CD4-positive, alpha-beta T cell treated with Interleukin-4 for 1 hour (primary cell): ENCODE data around the gene YBX1.
"Not testable (repeated sequence)": the region's sequence is repeated elsewhere in the genome, so short reads cannot be mapped to it uniquely, and the experiment has no call there.

ENCODE experiments used
- DNase-seq, 2 donors: peaks; one replicate each; pipeline ENCODE4 v3.0.0-alpha.2; 2020 to 2022

Gene YBX1

DNA sequence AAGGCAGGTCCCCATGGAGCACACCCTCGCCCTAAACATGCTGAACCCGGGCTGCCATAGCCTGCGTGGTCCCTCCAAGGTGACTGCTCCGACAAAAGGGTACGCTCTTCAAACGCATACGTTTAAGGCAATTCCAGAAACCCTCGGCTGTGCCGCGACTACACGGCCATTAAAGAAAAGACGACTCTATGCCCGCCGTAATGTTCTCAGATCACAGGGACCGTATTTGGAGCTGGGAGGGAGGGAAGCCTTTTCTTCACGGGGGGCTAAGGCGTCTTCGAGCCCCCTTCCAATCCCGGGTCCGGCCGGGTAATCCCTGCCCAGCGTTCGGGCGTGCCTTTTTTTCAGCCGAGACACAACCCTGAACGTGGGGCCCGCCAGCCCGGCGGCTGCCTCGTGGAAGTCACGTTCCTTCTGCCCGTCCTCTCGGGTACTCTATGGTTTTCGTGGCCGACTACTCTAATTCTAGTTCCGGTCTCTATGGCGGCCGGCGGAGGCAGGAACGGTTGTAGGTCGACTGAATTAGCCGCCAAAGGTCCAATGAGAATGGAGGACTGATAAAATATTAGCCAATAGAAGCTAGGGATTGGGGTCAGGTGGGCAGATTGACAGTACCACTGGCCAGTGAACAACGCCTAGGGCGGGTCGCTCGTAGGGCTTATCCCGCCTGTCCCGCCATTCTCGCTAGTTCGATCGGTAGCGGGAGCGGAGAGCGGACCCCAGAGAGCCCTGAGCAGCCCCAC is at the start of gene YBX1:
Gene YBX1, plus strand, starts transcription at position 678 of the 743 bp plus-strand sequence. CDS start 148 bp downstream, outside the sequence.
- DNase-seq: peak; percentile 97 to 99

DNA sequence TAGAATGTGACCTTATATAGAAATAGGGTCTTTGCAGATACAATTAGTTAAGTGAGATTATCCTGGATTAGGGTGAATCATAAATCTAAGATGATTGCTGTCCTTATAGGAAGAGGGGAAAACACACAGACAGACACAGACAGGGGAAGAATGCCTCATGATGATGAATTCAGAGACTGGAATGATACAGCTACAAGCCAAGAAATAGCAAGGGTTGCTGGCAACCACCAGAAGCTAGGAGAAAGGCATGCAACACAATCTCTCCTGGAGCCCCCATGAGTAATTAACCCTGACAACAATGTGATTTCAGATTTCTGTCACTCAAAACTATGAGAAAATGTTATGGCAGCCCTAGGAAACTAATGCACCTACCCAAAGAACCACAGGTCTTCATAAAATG is 43.1 kb upstream of the YBX1 start:
- DNase-seq: no peak

DNA sequence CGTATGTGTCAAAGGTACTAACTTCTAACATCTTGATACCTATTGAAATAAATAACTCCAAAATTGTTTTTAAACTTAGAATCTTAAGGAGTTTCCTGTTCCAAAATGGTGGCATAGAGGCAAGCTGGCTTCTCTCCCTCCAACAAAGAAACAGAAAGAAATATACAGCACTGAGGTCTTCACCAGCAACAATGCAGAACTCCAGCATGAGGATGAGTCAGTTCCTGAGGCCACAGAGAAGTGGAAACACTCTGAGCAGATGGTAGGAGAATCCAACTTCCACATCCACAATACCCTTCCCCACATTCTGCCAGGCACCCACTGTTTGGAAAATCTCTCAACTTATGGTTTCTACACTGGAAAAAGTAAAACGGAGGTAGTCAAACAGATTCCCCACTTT is 36.2 kb upstream of the YBX1 start:
- no peak for DNase-seq

DNA sequence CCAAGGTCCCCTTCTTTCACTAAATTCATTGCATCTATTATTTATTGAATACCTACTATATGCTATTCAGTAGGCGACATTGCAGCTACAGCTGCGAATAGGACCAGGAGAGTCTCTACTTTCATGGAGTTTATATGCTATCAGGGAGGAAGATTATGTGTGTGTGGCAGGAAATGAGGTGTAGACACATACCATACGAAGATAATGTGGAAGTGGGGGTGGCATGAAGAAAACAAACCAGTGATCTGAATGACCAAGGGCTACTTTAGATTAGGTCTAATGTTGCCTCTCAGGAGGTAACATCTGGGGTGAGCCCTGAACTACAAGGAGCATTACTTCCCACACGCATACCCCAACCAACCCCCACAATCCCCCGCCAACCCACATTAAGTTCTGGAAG is 25.0 kb upstream of the YBX1 start:
- no peak for DNase-seq

DNA sequence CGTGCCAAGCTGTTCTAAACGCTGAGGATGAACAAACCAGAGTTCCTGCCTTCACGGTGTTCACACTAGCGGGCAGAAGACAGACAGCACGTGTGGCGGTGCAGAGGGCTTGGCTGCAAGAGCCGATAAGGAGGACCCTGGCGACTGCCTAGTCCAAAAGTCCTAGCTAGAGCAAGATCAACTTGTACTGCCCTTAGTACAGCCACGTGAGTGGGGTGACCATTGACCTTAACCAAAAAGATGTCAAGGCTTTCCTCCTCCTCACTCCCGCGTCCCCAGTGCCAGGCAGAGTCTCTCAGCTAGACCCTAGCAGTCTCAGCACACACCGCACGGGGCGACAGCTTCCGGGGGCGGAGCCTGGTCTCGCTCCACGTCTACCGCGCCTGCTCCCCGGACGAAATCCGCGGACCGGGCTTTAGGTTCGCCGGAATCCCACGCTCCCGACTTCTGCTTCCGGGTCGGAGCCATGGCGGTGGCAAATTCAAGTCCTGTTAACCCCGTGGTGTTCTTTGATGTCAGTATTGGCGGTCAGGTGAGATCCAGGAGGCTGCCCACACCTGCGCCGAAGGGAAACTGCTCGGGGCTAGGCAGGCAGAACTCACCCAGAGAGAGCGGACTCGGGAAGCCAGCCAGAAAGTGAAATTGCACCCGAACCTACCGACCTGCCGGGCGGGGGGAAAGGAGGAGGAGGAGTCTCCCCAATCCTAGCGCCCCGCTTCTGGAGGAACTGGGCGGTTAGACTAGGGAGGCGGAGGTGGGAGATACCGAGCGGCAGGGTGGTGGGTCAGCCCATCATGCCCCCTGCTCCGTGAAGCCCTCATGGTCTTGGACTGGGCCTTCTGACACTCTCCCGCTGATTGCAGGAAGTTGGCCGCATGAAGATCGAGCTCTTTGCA is 24.0 kb upstream of the YBX1 start, which contains the start of gene PPIH:
Gene PPIH, plus strand, starts transcription at position 443 of the 896 bp plus-strand sequence. Its CDS starts 24 bp downstream, at position 467.
- DNase-seq: peak; percentile 92 to 93

DNA sequence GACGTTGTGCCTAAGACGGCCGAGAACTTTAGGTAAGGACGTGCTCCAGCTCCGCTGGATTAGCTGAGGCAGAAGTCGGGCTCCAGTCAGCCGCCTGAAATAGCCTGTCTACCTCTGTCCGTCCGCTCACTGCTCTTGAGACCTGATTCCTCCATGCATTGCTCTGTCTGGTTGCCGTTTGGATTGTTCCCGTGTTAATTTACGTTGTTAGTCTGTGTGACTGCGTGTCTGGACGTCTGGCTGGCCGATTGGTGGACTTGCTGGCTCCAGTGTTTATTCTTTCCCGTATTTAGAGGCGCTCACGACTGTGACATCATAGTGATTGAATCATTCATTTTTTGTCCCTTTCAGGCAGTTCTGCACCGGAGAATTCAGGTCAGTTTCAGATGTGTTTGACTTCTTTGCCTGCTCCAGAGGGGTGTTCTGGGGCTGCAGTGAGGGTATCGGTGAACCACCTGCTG is 23.3 kb upstream of the YBX1 start:
- no peak for DNase-seq

DNA sequence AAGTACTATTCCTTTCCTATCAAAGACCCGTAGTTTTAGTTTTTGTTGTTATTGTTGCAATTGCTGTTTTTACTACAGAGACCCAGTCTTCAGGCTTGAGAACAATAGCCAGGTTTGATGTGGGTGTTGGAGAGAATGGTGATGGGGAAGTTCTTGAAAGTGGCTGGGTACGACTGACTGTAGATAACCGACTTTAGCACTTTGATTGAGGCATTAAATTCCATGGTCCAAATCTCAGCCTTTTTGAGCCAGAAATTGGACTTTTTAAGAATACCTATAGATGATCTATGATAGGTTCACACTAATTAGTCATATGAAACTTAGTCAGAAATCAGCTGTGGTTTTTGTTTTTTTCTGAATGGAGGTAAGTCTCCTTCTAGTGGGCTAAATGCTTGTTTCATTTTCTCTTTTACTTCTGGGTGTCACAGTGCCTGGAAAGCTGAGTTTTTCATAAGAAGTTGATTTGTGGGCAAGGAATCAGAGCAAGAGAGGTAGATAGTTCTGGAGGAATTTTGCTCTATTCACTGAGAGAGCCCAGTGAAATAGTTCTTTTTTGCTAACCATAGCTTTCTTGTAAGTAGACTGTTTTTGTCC is 21.2 kb upstream of the YBX1 start:
- no peak for DNase-seq

DNA sequence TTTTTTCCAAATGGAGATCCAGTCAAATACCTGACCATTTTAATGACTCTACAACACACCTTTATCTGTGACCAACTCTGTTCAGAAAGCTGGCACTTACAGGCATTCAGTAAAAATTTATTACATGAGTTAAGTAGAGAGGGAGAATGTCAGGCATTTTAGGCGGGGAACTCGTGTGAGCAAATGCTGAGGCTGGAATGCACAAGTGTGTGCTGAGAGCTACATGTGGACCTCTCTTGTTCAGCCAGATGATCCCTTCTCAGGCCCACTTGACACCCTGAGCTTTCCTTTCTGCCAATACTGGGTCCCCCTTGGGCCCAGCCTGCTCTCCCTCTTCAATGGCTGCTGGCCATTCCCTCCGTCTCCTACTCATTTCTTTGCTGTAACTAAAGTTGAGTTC is 12.3 kb upstream of the YBX1 start:
- no peak for DNase-seq

DNA sequence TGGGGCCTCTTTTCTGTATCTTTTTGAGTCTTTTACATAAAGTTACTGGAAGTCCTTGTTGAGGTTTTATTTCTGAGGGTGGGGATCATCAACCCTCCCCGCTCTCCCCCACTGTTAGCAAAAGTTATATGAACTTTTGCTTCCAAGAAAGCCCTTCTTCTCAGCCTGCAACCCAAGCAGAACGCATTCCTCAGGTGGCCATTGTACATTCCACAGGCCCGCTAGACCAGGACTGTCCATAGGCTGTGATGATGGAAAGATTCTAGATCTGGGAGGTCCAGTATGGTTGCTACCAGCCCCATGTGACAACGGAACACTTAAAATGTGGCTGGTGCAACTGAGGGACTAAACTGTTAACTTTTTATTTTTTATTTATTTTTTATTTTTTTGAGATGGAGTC is 11.8 kb upstream of the YBX1 start:
- no peak for DNase-seq

DNA sequence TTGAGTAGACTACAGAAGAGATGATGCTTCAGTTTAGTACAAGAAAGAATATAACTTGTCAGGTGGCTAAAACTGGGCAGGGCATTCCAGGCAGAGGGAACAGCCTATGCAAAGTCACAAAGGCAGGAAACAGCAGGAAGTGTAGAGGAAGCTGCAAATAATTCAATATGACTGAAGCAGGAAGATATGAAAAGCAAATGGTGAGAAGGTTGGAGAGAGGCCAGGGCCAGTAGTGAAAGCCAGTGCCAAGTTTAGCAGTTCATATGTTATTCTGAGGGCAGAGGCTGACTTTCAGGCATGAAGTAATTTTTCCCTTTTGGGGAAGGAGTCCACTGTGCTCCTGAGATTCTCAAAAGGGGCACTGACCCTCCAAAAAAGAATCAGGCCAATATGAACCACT is 8.0 kb upstream of the YBX1 start:
- no peak for DNase-seq

DNA sequence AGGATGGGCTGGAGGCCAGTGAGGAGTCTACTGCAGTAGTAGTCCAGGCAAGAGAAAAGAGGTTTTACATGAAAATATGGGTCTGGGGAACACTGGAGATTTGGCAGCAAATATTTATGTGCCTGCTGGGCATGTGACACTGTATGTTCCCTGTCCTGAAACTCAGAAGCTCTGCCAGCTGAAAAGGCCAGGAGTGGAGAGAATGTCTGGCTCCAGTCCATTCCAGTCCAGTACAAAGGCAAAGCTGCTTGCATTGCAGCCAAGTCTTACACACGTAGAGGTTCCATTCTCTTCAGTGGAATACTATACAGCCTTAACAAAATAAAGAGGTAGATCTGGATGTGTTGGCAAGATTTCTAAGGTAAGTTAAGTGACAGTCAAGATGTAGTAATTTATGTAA is 7.5 kb upstream of the YBX1 start:
- no peak for DNase-seq

DNA sequence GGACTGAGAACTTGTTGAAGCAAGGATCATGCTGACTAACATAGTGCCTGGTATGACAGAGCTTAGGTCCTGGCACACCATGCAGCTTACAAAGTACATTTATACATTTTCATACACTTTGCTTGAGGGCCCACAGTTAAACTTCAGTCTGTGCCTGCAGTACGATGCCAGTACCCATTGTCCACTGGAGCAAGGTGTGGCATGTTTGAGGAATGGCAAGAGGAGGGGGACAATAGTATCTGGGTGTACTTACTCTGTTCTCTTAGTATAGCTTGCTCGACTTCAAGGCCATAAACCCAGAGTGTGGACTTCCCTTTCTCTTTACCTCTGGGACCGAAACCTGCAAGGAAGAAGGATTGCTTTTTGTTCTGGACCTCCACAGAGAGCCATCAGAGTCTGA is 6.8 kb upstream of the YBX1 start:
- no peak for DNase-seq

DNA sequence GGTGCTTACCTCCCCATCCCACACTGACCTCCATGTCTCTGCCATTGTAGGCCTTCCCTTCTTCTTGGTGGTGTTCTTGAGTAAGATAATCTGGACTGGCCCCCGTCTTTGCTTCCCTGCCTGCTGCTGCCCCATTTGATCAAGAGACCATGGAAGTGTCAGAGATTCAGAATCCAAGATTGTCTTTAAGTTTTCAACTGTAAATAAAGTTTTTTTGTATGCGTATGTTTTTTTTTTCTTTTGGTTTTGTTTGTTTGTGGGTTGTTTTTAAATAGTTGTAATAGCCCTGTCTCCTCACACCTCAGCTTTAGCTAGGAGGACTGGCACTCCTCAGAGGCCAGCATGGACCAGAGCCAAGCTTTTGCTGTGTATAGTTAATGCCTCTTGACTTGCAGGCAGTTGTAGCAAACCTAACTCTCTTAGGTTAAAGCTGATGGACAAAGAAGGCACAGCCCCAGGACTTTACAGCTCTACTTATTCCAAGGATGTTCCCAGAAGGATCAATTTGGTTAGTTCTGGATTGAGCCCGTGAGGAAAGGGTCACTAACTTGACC is 5.6 kb upstream of the YBX1 start:
- no peak for DNase-seq

DNA sequence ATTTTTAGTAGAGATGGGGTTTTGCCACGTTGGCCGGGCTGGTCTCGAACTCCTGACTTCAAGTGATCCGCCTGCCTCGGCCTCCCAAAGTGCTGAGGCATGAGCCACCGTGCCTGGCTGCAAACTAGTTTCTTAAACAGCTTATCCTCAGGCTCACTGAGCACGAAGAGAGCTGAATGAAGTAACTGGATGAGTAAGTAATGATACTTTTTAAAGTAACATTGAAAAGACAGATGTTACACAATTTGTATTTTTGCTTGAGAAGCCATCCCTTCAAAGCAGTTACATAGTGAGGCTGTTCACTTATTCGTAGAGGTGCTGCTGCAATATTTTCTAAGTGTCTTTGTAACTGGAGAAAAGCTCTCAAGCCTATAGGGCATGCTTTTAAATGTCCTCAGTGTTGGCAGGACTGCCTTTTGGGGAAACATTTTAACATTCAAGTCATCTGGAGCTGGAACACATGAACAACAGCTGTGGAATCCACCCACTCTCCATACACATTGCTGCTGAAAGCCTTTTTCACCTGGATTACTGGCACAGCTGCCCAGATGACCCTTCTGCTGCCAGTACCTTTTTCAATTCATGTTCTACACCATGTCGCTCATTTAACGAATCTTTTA is 2.7 kb upstream of the YBX1 start:
- DNase-seq: no peak

DNA sequence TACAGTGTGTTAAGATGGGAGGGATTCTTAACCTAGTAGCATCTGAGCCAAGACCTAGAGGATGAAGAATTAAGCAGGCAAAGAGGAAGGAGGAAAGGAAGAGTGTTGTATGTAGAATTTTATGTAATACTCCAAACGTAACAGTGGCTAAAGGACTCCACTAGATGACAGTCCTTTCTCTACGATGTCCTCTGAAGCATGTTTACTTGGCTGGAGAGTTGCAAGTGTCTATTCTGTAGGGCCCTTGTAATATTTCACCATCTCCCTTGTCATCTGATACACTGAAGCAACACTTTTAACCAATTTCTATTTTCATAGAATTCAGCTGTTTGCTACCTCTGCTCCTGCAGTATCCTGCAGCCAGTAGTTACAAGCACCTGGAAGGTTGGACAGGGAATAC is 2.2 kb upstream of the YBX1 start:
- DNase-seq: no peak

DNA sequence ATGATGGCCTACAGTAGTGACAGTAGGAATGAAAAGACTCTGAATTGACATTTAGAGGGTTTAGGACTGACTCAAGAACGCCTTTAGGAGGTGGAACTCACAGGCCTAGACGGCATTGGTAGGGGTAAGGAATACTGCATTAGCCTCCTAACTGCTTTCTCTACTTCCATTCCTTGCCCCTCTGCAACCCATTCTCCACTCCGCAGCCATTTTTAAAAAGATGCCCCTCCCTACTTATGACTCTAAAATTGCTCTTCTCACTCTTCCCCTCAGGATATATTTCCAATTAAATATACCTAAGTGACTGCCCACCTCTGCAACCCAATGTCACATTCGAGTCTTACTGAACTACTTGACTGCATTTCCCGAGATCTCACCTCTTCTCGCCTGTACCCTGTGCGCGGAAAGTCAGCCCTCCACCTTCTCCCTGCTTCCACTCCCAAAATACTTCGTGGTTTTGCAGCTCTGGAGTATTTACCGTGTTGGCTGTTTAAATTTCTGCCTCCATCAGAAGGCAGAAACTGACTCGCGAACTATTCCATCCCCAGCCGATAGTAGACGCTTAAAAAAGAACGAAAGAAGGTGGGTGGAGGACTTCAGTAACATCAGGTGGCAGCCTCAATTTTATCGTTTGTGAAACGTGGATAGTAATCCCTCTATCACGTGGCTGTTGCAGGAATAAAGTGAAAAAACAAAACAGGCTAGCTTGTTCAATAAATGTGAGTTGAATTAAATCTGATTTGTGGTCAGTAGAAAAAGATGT is 1.1 kb upstream of the YBX1 start:
- peak in 1 of 2 donors; percentile 42 for DNase-seq

DNA sequence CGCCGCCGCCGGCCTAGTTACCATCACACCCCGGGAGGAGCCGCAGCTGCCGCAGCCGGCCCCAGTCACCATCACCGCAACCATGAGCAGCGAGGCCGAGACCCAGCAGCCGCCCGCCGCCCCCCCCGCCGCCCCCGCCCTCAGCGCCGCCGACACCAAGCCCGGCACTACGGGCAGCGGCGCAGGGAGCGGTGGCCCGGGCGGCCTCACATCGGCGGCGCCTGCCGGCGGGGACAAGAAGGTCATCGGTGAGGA is 193 bp downstream of the YBX1 start:
- DNase-seq: not testable (repeated sequence)

DNA sequence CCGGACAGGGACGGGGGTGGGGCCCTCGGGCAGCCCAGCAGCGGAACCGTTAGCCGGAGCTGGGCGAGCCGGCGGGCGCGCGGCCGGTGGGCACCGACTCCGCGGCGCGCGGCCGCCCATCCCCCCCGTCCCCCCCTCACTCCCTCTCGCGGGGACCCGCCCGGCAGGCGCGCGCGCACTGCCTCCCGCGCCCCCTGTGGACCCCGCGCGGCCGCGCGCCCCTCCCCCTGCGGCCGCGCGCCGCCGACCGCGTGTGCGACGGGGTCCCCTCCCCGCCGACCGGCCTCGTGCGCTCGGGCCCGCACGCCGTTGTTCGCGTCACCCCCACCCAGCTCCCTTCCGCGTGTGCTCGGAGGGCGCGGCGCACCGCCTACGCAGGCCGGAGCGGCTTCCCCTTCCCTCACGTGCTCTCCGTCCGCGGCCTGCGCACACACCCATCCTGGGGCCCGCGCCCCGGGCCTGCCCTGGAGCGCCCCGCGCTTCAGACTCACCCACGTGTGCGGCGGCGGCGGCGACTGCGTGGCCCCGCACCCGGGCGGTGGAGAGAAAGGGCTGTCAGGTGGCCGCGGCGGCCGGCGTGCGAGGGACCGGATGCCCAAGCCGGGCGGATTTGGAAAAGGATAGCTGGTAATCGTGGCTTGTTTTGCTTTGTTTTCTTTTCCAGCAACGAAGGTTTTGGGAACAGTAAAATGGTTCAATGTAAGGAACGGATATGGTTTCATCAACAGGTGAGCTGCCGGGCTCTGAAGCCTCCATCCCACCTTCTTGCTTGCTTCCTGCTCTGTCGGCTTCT is 717 bp downstream of the YBX1 start:
- DNase-seq: peak; percentile 69 to 74

DNA sequence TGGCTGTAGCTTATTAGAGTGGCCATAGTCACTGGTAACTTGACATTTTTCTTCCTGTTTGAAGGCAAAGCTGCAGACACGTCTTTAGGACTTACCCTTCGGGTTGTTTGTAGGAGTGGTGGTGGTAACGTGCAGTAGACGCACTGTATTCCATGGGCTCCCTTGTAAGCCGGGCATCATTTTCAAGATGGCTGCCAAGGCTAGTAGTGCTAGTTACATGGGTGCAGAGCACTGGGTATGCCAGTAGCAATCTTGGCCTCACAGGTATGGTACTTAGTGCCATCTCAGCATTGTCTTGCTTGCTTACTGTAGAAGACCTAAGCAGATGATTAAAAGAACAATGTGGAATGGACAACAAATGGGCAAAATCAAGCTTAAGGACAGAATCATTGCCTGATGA is 1.9 kb downstream of the YBX1 start:
- DNase-seq: no peak

DNA sequence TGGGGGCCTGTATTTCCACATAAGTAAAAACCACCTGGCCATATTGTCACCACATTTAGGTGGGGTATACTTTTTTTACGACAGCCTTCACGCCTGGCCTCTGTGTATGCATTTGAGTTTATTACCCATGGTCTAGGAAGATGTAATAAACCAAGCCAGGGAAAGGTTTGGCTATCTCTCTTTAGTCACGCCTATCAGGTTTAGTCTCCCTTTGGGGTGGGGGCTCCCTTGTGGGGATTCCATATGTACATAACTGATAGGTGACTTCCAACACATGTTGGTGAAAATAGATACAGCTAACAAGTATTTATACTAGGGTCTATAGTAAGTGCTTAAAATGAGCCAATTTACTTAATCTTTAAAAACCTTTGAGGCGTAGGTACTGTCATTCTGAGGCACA is 4.2 kb downstream of the YBX1 start:
- DNase-seq: no peak

DNA sequence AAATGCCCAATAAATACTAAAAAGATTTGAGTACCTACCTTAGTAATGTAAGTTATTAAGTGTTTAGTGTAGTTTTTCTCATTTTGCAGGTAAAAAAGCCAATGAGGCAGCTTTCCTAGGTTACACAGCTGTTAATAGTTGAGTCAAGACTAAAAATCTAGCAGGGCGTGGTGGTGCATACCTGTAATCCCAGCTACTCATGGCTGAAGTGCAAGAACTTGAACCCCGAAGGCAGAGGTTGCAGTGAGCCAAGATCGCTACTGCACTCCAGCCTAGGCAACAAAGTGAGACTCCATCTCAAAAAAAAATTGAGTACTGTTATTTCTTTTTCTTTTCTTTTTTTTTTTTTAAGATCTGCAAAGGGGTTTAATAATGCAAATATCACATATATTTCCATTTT is 7.7 kb downstream of the YBX1 start:
- DNase-seq: no peak
